ENCODE results near the gene HOXA10.

HOXA10 gene

GRCh38 chr7:27175626-27176523, 1.8 kb upstream of the HOXA10 start:
- H3K4me3 ChIP-seq (replicated peaks; ENCODE audit: low read depth, low read length), result no peak overlapping the region
- TF ChIP-seq CTCF (IDR thresholded peaks at IDR 0.05; ENCODE audit: low read length, missing control alignments), result no peak
- DNase-seq (ENCODE audit: low read depth), result no peak

- DNase-seq (ENCODE audit: low read depth), result no peak
- no peak for TF ChIP-seq CTCF (IDR thresholded peaks at IDR 0.05; ENCODE audit: low read length, missing control alignments)
- H3K4me3 ChIP-seq (replicated peaks; ENCODE audit: low read depth, low read length), result no peak overlapping the region
These were observed 930 bp upstream of the HOXA10 start for GRCh38 chr7:27174874-27175625.

- H3K4me3 ChIP-seq (replicated peaks; ENCODE audit: low read depth, low read length), result no peak overlapping the region
These were observed 587 bp downstream of the HOXA10 start for GRCh38 chr7:27173511-27173955.

GRCh38 chr7:27172823-27173510, 1.2 kb downstream of the HOXA10 start:
- H3K4me3 ChIP-seq (replicated peaks; ENCODE audit: low read depth, low read length), result no peak overlapping the region
- no peak for TF ChIP-seq CTCF (IDR thresholded peaks at IDR 0.05; ENCODE audit: low read length, missing control alignments)
- no peak for DNase-seq (ENCODE audit: low read depth)

More at GRCh38 chr7:27173511-27173955, 587 bp downstream of the HOXA10 start:
- DNase-seq (ENCODE audit: low read depth), result no peak
- TF ChIP-seq CTCF (IDR thresholded peaks at IDR 0.05; ENCODE audit: low read length, missing control alignments), result no peak

- no peak overlapping the region for H3K4me3 ChIP-seq (replicated peaks; ENCODE audit: low read depth, low read length)
- TF ChIP-seq CTCF (IDR thresholded peaks at IDR 0.05; ENCODE audit: low read length, missing control alignments), result no peak
- no peak for DNase-seq (ENCODE audit: low read depth)
These were observed 1.8 kb downstream of the HOXA10 start for GRCh38 chr7:27172315-27172774.

- DNase-seq (ENCODE audit: low read depth), result no peak
- TF ChIP-seq CTCF (IDR thresholded peaks at IDR 0.05; ENCODE audit: low read length, missing control alignments), result no peak
- no peak overlapping the region for H3K4me3 ChIP-seq (replicated peaks; ENCODE audit: low read depth, low read length)
These were observed 2.3 kb downstream of the HOXA10 start for GRCh38 chr7:27171637-27172314.

Measured in fibroblast of pulmonary artery (primary cell).